Activated CD8-positive, alpha-beta memory T cell treated with anti-CD3 and anti-CD28 coated beads for 24 hours (primary cell): Measurements from ENCODE around the gene MARK2.

ENCODE experiments used
- DNase-seq: peaks from one replicate; pipeline ENCODE4 v3.0.0-alpha.2; 2020

Gene MARK2

DNA sequence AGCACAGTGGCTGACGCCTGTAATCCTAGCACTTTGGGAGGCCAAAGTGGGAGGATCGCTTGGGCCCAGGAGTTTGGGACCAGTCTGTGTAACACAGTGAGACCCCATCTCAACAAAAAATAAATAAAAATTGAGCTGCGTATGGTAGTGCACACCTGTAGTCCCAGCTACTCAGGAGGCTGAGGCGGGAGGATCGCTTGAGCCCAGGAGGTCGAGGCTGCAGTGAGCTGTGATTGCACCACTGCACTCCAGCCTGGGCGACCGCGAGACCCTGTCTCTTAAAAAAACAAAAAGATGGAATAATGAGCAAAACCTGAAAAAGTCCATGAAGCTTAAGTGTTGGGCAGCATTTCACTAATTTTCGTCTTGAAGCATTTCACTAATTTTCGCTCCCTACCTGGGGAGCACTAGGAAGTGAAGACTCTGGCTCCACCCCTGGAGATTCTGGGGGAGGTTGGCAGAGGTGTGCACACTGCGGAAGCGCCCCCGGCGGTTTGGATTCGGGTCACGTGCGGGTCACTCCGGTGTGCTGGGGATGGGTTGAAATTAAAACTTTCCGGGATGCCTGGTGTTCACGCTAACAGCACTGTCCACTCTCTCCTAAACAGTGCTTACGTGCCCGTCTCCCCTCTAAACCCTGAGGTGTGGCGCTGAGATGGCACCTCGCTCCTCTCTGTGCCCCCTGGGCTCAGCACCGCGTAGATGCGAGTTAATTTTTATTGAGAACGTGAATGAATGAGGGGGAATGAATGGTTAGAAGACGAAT is 99.0 kb downstream of the MARK2 start:
- no peak for DNase-seq

DNA sequence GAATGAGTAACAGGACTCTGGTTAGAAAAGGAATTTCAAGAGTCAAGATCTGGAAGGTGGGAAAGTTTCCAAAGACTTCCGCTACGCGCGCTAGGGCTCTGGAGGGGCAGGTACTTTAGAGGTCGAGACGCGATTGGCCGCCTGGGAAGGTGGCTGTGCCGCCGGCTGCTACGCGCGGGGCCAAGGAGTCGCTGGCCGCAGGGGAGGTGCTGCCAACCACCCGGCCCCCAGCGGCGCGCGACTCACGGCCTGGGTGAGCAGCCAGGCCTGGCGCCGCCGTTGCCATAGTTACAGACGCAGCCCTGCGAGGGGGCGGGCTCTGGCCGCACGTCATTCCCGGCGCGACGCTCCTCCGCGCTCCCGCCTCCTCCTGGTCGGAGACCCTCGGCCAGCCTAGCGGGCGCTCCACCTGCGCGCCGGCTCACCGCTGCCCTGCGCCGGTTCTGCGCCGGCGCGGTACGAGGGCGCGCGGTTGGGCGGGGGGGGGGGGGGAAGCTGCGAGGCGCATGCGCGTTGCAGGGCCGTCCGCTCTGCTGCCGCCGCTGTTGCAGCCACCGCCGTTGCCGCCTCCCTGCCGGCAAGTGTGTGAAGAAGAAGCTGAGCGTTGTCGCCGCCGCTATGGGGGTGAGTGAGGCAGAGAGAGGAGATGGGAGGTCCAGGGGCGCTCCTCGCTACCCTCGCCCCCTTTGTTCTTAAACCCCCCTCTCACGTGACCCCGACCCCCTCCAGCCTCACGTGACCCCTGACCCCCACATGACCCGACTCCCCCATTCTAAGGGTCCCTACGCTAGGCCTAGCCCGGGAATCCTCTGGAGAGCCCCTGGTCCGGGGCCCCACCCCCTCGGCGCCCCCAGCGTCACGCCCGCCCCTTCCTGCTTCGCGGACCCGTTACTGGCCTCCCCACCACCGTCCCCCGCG is 99.8 kb downstream of the MARK2 start, which contains the start of gene NAA40:
Gene NAA40, plus strand, starts transcription at position 524 of the 918 bp plus-strand sequence. Its CDS starts 95 bp downstream, at position 619.
- peak; percentile 95 for DNase-seq

DNA sequence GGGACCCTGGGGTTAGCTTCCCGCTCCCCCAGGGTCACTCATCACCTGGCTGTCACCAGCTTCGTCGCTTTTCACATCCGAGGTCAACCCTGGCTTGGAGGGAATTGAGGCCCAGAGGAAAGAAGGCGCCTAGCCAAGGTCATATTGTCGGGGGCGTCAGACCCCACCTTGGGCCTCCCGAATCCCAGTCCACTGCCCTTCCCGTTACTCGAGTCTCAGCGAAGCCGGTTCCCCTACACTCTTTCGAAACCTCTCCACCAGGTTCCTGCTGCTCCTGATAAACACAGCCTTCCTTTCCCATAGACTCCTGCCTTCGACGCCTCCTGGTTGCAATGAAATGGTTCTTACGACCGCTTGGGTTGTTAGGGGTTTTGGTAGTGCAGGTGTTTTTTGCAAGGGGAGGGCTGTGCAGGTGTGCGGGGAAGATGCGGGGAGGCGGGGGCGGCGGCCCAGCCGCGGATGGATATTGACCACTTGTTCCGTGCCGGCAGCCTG is 100.5 kb downstream of the MARK2 start:
- no peak for DNase-seq

DNA sequence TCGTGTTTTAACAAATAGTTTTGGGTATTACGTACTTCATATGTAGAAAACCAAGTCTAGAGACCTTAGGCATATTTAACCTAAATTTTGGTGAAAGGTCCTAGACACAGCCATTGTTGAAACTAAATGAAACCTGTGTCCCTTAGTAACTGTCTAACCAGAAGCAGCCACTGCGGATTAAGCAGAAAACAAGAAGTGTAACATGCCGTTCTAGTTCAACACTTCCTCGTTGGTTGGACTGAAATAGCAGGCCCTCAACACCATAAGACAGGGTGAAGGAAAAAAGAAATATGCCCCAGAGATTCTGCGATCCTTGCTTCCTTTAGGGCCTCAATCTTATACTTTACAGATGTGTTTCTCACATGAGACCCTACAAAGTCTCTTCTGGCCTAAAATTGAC is 101.9 kb downstream of the MARK2 start:
- no peak for DNase-seq

GRCh38 chr11:63941901-63942300 is 103.0 kb downstream of the MARK2 start:
- no peak for DNase-seq

DNA sequence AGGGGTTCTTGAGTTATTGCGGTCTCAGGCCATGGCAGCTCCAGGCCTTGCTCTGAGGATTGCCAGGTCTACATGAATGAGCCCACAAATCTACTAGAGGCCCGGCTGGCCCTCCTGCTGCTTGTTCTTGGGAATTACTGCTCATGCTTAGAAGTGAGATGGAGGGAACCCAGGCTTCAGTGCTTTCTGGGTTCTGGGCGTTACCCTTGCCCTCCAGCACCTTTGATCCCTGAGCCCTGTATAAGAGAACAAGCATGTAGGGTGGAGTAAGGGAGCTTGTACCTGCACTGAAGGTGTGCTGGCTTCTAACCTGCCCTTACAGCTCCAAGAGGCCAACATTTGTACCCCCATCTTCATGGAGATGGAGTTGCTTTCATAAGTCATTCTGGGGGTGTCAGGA is 103.9 kb downstream of the MARK2 start:
- DNase-seq, result no peak

DNA sequence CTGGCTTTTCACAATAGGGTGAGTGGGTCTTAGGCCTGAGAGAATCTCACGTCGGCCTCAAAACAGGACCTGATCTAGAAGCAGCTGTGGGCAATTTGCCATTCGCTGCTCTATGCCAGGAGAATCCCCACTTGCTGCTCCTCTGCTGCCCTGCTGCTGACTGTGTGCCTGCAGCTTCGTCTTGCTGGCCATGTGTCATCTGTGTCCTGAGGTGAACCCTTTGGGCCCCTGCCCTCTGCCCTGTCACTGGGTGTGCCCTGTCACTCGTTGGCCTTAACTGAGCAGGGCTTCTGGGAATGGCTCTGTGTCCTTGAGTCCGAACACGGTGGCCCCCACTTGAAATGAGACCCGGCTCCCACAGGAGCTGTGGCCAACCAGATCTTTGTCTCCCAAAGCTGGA is 106.1 kb downstream of the MARK2 start:
- DNase-seq, result no peak

- peak; percentile 73 for DNase-seq
These were observed 106.7 kb downstream of the MARK2 start for GRCh38 chr11:63945477-63946163.

DNA sequence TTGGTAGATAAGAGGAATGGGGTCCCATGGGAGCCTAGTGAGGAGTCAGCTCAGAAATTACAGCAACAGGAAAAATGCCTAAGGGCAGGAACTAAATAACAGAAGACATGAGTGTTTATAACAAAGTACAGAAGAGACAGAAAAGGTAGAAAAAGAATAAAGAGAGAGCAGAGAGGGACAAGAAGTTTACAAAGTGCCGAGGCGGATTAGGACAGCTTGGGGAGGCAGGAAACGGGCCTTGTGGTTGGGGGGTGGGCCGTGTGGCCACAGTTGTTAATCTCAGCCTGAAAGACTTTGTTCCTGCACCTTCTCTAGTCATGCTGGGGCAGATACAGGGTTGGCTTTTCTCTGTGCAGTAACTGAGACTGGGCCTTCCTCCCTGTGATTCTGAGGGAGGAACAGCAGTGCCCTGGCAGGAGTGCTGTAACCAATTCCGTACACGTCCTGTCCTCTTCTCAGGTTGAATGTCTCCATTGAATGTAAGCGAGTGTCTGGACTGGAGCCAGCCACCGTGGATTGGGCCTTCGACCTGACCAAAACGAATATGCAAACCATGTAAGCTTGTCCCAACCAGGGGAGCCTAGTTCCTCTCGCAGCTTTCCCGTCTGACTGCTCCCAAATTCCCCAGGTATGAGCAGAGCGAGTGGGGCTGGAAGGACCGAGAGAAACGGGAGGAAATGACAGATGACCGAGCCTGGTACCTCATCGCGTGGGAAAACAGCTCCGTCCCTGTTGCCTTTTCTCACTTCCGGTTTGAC is 113.0 kb downstream of the MARK2 start:
- peak; percentile 69 for DNase-seq

GRCh38 chr11:63952570-63952969 is 113.7 kb downstream of the MARK2 start:
- no peak for DNase-seq

DNA sequence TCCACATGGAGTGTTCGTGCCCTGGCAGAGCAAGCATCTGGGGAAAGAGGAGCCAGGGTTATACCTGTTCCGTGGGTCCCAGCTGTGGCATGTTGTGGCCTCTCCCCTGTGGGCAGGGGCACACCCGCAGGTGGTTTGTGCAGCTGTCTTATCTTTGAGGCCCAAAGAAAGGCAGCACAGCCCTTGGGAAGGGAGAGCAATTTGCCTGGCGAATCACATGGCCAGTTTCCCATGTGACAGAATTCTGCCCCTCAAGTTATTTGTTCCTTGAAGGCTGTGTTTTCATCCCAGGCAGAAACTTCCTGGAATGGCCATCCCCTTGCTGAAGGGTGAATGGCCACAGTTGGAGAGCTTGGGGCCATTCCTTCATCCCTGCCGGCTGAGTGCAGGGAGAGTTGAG is 119.1 kb downstream of the MARK2 start:
- DNase-seq, result no peak
